Mammary epithelial cell (primary cell): Measurements from ENCODE around the gene IGFBP6.

Source experiments
- CTCF ChIP-seq, 2 donors: IDR thresholded peaks in 1 of 2; conservative IDR thresholded peaks in 1 of 2; 2 replicates each; pipeline ENCODE4 v1.5.1; 2011 to 2012; ENCODE audit warnings: inconsistent platforms in 2 of 2, low read length in 2 of 2, mild to moderate bottlenecking in 2 of 2, control low read depth in 1 of 2, low read depth in 1 of 2; ENCODE audit not compliant: insufficient read depth in 1 of 2; ENCODE audit errors: extremely low read depth in 1 of 2
- EZH2 ChIP-seq: IDR thresholded peaks from 2 replicates; pipeline ENCODE4 v1.6.1; 2012; ENCODE audit warnings: low read length, inconsistent platforms, borderline replicate concordance

GRCh38 chr12:53100466-53101151 is 3.1 kb downstream of the IGFBP6 start:
- TF ChIP-seq CTCF (conservative IDR thresholded peaks at IDR 0.05 in 1 of 2, IDR thresholded peaks at IDR 0.05 in 1 of 2; ENCODE audit: extremely low read depth in 1 of 2, insufficient read depth in 1 of 2, low read depth in 1 of 2, low read length in 2 of 2) (no peak), EZH2 (no peak)
